Adrenal gland (tissue), 12 donors: ENCODE results near the gene SUPT7L. TPM values are rescaled to one million over a fixed set of nuclear protein-coding genes. Genes with fewer than 3 reads are reported as not detected.

Experiments used
- DNase-seq, 7 donors: peaks; one replicate each; pipeline ENCODE4 v3.0.0-alpha.2; 2019 to 2020
- H3K27ac ChIP-seq, 5 donors: fragments of 200-600 bp; sonication (generic) in 4 of 5; 1 replicate in 3 of 5; 2 replicates in 2 of 5; pipeline versions ENCODE4 v1.5.1 to v1.8.0; 2016 to 2020; ENCODE audit warnings: mild to moderate bottlenecking in 1 of 5
- H3K27me3 ChIP-seq: fragments of 200-600 bp; 2 replicates; pipeline ENCODE4 v1.8.0; 2021
- H3K36me3 ChIP-seq, 2 donors: fragments of 200-600 bp; replicated peaks in 1 of 2; 1 replicate in 1 of 2; 2 replicates in 1 of 2; pipeline versions ENCODE4 v1.5.1 to v1.8.0; 2018 to 2022
- H3K4me1 ChIP-seq, 2 donors: fragments of 200-600 bp; replicated peaks in 1 of 2; 1 replicate in 1 of 2; 2 replicates in 1 of 2; pipeline versions ENCODE4 v1.5.1 to v1.8.0; 2018 to 2021
- H3K4me3 ChIP-seq, 4 donors: fragments of 200-600 bp; sonication (generic) in 3 of 4; one replicate each; pipeline ENCODE4 v1.5.1; 2016 to 2018
- H3K9me3 ChIP-seq, 3 donors: fragments of 200-600 bp; sonication (generic) in 1 of 3; replicated peaks in 1 of 3; 1 replicate in 2 of 3; 2 replicates in 1 of 3; pipeline versions ENCODE4 v1.5.1 to v1.8.0; 2016 to 2021
- POLR2A ChIP-seq, 2 donors: fragments of 450-650 bp; IDR thresholded peaks; one replicate each; pipeline ENCODE4 v1.6.1; 2017; ENCODE audit warnings: antibody characterized with exemption in 2 of 2, mild to moderate bottlenecking in 2 of 2, moderate library complexity in 1 of 2
- WGBS, 4 donors: extraction: QIAGEN DNeasy Blood & Tissue Kit in 2 of 4; methylation state at CpG; one replicate each; pipeline versions ENCODE4 v1.1.5 to v1.1.7; 2013 to 2017; 5-methylcytosine and 5-hydroxymethylcytosine counted together
- intact Hi-C, 2 donors: fragments of 100-400 bp; cut with DNase I; formaldehyde crosslinking; loops; one replicate each; pipeline versions ENCODE4 v1.14.1 to v1.15.0; 2022 to 2023
- polyA plus RNA-seq, 3 donors: library from polyadenylated mRNA; stranded (reverse); fragments of 200-250 nt in 2 of 3; fragments of 350-450 nt in 1 of 3; fragmentation: Illumina TruSeq in 1 of 3; extraction: RNeasy Lipid Tissue Mini Kit (QIAGEN cat#74804) in 1 of 3; gene quantifications; one replicate each; pipeline ENCODE4 v1.2.3, GENCODE V29; 2013 to 2014
- total RNA-seq, 9 donors: library from RNA; depleted of rRNA in 4 of 9; stranded (reverse); fragments of >200 nt in 4 of 9; fragments of 120-200 nt in 1 of 9; fragmentation: NEBNext Ultra II Directional in 1 of 9; extraction: Animal tissue kit (Norgen Biotek cat#: 25700) in 1 of 9; gene quantifications; one replicate each; pipeline versions ENCODE4 v1.1.0 to v1.2.4, GENCODE V29; 2013 to 2023
- TF ChIP-seq, protein P1 (sequence below), 6 experiments: fragments of 450-650 bp in 4 of 6; fragments of 200-600 bp in 2 of 6; sonication (generic) in 1 of 6; IDR thresholded peaks; 1 replicate in 5 of 6; 2 replicates in 1 of 6; pipeline versions ENCODE4 v1.5.1 to v1.8.0; 2016 to 2021; ENCODE audit warnings: antibody characterized with exemption in 6 of 6, mild to moderate bottlenecking in 2 of 6, moderate library complexity in 1 of 6
- donor health status: healthy with polysubstance abuse.
- donor health status: Bipolar disorder and iron deficiency.
- donor health status: DM: yes; HTN: yes; CAD: no.
- donor health status: DM: no; HTN: no; CAD: no.
- donor health status: DM: no; HTN: no; CAD: no.
- donor health status: DM: yes; HTN: yes; CAD: no.

The SUPT7L gene
- total and polyA plus RNA-seq, 12 donors, result 16.6 to 51.4 (median 33.8) TPM

DNA sequence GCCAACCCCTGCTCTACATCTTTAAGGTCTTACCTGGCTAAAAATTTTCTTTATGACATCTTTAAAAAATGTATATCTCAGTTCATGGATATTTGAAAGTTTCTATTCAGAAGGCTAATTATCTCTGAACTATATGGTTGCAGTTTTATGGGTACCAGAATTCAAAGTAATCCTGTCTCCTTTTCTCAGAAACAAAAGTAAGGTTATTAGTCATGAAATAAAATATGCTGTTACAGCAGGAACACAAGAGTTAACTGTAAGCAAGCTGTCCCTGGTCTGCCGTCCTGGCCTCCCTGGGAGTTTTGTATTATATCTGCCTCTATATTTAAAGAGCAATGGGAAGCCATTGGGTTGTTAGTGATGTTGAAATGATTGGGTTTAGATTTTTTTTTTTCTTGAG is 34.2 kb upstream of the SUPT7L start:
- no peak for TF ChIP-seq POLR2A (IDR thresholded peaks at IDR 0.05)
- TF ChIP-seq, protein P1, sequence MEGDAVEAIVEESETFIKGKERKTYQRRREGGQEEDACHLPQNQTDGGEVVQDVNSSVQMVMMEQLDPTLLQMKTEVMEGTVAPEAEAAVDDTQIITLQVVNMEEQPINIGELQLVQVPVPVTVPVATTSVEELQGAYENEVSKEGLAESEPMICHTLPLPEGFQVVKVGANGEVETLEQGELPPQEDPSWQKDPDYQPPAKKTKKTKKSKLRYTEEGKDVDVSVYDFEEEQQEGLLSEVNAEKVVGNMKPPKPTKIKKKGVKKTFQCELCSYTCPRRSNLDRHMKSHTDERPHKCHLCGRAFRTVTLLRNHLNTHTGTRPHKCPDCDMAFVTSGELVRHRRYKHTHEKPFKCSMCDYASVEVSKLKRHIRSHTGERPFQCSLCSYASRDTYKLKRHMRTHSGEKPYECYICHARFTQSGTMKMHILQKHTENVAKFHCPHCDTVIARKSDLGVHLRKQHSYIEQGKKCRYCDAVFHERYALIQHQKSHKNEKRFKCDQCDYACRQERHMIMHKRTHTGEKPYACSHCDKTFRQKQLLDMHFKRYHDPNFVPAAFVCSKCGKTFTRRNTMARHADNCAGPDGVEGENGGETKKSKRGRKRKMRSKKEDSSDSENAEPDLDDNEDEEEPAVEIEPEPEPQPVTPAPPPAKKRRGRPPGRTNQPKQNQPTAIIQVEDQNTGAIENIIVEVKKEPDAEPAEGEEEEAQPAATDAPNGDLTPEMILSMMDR (IDR thresholded peaks at IDR 0.05), result no peak
- peaks cover 0 to 31% of the 10 kb centered on the region in 2 donors for H3K36me3 ChIP-seq
- 70 to 86% (median 84%) methylated on average over 1 of the region's 1 CpG for WGBS, 4 donors
- no peaks in the 10 kb centered on the region for H3K9me3 ChIP-seq
- DNase-seq, result no peak
- H3K4me3 ChIP-seq, result no peak overlapping the region
- intact Hi-C loops, result no loop called here
- no peak overlapping the region for H3K27ac ChIP-seq
- H3K27me3 ChIP-seq, result no peaks in the 10 kb centered on the region
- H3K4me1 ChIP-seq, result no peaks in the 10 kb centered on the region

DNA sequence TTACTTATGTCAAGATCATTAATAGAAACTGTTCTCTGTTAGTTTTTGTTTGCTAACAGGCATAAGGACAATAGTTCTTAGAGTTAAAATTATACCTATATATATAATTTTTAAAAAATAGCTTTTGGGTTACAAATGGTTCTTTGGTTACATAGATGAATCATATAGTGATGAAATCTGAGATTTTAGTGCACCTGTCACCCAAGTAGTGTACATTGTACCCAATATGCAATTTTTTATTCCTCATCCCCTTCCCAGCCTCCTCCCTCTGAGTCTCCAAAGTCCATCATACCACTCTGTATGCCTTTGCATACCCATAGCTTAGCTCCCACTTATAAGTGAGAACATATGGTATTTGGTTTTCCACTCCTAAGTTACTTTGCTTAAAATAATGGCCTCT is 26.6 kb upstream of the SUPT7L start:
- TF ChIP-seq POLR2A (IDR thresholded peaks at IDR 0.05), result no peak
- TF ChIP-seq, protein P1 (IDR thresholded peaks at IDR 0.05), result no peak
- no peaks in the 10 kb centered on the region for H3K9me3 ChIP-seq
- H3K4me3 ChIP-seq, result no peak overlapping the region
- intact Hi-C loops, result no loop called here
- no peak for DNase-seq
- no peaks in the 10 kb centered on the region for H3K4me1 ChIP-seq
- H3K27ac ChIP-seq, result no peak overlapping the region
- H3K36me3 ChIP-seq, result peaks cover 0 to 62% of the 10 kb centered on the region in 2 donors
- H3K27me3 ChIP-seq, result no peaks in the 10 kb centered on the region

DNA sequence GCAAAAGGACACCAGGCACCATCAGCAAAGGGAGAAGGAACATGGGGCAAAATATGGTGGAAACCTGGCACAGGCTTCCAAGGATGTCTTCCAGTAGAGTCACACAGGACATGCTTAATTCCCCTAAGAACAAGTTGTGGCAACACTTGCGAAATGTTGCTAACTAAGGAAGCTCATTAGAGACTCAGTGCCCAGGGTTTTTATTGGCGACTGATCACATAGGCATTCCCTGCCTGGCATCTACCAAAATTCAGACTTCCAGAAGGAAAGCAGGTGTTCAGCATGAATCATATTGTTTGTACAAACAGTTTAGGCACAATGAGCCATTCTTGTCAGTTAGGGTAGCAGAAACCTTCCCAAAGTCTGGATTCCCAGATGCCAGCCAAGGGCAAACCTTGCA is 26.0 kb upstream of the SUPT7L start:
- DNase-seq, result no peak
- Histone ChIP-seq H3K27me3 (no peaks in the 10 kb centered on the region), H3K36me3 (peaks cover 0 to 64% of the 10 kb centered on the region in 2 donors), H3K27ac (no peak overlapping the region), H3K4me1 (no peaks in the 10 kb centered on the region), H3K4me3 (no peak overlapping the region), H3K9me3 (no peaks in the 10 kb centered on the region)
- TF ChIP-seq POLR2A (IDR thresholded peaks at IDR 0.05), result no peak
- TF ChIP-seq, protein P1 (IDR thresholded peaks at IDR 0.05), result no peak
- intact Hi-C loops, result no loop called here
- WGBS, 4 donors, result 94 to 96% (median 95%) methylated on average over 2 of the region's 2 CpGs

DNA sequence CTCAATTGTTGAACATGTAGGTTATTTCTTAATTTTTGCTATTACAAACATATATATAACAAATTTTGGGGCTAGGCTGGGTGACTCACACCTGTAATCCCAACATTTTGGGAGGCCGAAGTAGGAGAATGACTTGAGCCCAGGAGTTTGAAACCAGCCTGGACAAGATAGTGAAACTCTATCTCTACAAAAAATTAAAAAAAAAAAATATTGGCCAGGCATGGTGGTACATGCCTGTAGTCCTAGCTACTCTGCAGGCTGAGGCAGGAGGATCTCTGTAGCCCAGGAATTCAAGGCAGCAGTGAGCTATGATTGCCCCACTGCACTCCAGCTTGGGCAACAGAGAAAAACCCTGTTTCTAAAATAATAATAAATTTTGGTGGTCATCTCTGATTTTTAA is 23.8 kb upstream of the SUPT7L start:
- Histone ChIP-seq H3K36me3 (peaks cover 0 to 49% of the 10 kb centered on the region in 2 donors), H3K4me3 (no peak overlapping the region), H3K4me1 (peaks cover 8 to 12% of the 10 kb centered on the region in 2 donors), H3K27ac (no peak overlapping the region), H3K9me3 (no peaks in the 10 kb centered on the region), H3K27me3 (no peaks in the 10 kb centered on the region)
- WGBS, 4 donors, result 88 to 100% (median 99%) methylated on average over 1 of the region's 1 CpG
- intact Hi-C loops, result no loop called here
- no peak for TF ChIP-seq POLR2A (IDR thresholded peaks at IDR 0.05)
- TF ChIP-seq, protein P1 (IDR thresholded peaks at IDR 0.05), result no peak
- no peak for DNase-seq
